NCI-H2196 (cell line): ENCODE results near the gene ZNF782.
"Not testable (repeated sequence)": the region's sequence is repeated elsewhere in the genome, so short reads cannot be mapped to it uniquely, and the experiment has no call there.

Source experiments
- DNase-seq: peaks from one replicate; lab custom pipeline; 2025; ENCODE audit not compliant: unreplicated experiment; lab: John Stamatoyannopoulos, UW

The ZNF782 gene

GRCh38 chr9:96854651-96855273 is 448 bp upstream of the ZNF782 start:
- DNase-seq = no peak

GRCh38 chr9:96852676-96853075 is 1.6 kb downstream of the ZNF782 start:
- DNase-seq = no peak

GRCh38 chr9:96844040-96844439 is 10.3 kb downstream of the ZNF782 start:
- no peak for DNase-seq

- DNase-seq = no peak
Observed at GRCh38 chr9:96818533-96818932, 35.8 kb downstream of the ZNF782 start.

- no peak for DNase-seq
Observed at GRCh38 chr9:96817973-96818372, 36.3 kb downstream of the ZNF782 start.

GRCh38 chr9:96813607-96814006 is 40.7 kb downstream of the ZNF782 start:
- DNase-seq = no peak

GRCh38 chr9:96798959-96799358 is 55.4 kb downstream of the ZNF782 start:
- DNase-seq = not testable (repeated sequence)

GRCh38 chr9:96784021-96784420 is 70.3 kb downstream of the ZNF782 start:
- no peak for DNase-seq

GRCh38 chr9:96782235-96782634 is 72.1 kb downstream of the ZNF782 start:
- DNase-seq = no peak

- DNase-seq = no peak
Observed at GRCh38 chr9:96781552-96781951, 72.8 kb downstream of the ZNF782 start.

GRCh38 chr9:96779089-96779488 is 75.2 kb downstream of the ZNF782 start:
- no peak for DNase-seq

GRCh38 chr9:96777426-96777864 is 76.9 kb downstream of the ZNF782 start:
- peak; percentile 30 for DNase-seq

- DNase-seq = no peak
Observed at GRCh38 chr9:96771124-96771523, 83.2 kb downstream of the ZNF782 start.

GRCh38 chr9:96769989-96770388 is 84.3 kb downstream of the ZNF782 start:
- DNase-seq = no peak
